Neural progenitor cell (in vitro differentiated cells): ENCODE results near the gene PPFIA1.

Source experiments
- EZH2 ChIP-seq: fragments of 200-600 bp; sonication (generic); IDR thresholded peaks from 2 replicates; pipeline ENCODE4 v1.6.1; 2017; ENCODE audit warnings: antibody characterized with exemption, mild to moderate bottlenecking, moderate library complexity
- EZH2phosphoT487 ChIP-seq: fragments of 200-600 bp; sonication (generic); IDR thresholded peaks from 2 replicates; pipeline ENCODE4 v1.6.1; 2017; ENCODE audit warnings: antibody characterized with exemption
- TF ChIP-seq, protein P1 (sequence below): fragments of 200-600 bp; sonication (generic); IDR thresholded peaks from 2 replicates; pipeline ENCODE4 v1.5.1; 2017; ENCODE audit warnings: antibody characterized with exemption, mild to moderate bottlenecking

DNA sequence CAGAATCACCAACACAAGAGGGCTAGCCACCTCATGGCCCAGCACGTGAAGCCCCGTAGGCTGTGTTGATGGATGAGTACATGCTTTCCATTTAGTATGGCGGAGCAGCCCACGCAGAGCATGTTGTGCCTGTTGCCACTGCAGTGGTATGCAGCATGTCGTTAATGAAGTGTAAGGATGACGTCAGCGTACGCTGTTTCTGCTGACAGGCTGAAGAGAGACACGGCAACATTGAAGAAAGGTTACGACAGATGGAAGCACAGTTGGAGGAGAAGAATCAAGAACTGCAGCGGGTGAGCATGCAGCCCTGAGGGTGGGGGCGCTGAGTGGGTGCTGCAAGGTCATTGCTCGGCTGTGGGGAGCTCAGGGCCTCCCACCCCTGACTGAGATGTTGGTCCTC lies 62.8 kb downstream of the PPFIA1 start:
- TF ChIP-seq, protein P1, sequence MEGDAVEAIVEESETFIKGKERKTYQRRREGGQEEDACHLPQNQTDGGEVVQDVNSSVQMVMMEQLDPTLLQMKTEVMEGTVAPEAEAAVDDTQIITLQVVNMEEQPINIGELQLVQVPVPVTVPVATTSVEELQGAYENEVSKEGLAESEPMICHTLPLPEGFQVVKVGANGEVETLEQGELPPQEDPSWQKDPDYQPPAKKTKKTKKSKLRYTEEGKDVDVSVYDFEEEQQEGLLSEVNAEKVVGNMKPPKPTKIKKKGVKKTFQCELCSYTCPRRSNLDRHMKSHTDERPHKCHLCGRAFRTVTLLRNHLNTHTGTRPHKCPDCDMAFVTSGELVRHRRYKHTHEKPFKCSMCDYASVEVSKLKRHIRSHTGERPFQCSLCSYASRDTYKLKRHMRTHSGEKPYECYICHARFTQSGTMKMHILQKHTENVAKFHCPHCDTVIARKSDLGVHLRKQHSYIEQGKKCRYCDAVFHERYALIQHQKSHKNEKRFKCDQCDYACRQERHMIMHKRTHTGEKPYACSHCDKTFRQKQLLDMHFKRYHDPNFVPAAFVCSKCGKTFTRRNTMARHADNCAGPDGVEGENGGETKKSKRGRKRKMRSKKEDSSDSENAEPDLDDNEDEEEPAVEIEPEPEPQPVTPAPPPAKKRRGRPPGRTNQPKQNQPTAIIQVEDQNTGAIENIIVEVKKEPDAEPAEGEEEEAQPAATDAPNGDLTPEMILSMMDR, result no peak
- TF ChIP-seq EZH2phosphoT487, result no peak
- TF ChIP-seq EZH2, result no peak
